GM23248 (cell line): ENCODE results near the gene WDR93.

Experiments
- EZH2 ChIP-seq: fragments of 200-600 bp; sonication (generic); IDR thresholded peaks from 2 replicates; pipeline ENCODE4 v1.6.1; 2018; ENCODE audit warnings: antibody characterized with exemption, mild to moderate bottlenecking; ENCODE audit not compliant: insufficient read depth, poor library complexity, severe bottlenecking
- EZH2phosphoT487 ChIP-seq: fragments of 200-600 bp; sonication (generic); IDR thresholded peaks from 2 replicates; pipeline ENCODE4 v1.6.1; 2018; ENCODE audit warnings: antibody characterized with exemption, moderate library complexity, mild to moderate bottlenecking, low read depth; ENCODE audit not compliant: insufficient read depth

- no peak for TF ChIP-seq EZH2phosphoT487
- no peak for TF ChIP-seq EZH2
Measured at GRCh38 chr15:89769366-89769765, 78.8 kb downstream of the WDR93 start.
